GM12801 (cell line): ENCODE measurements around the gene TBC1D10A.

Experiments used
- CTCF ChIP-seq: IDR thresholded peaks from one replicate; pipeline ENCODE4 v1.5.1; 2011; ENCODE audit warnings: control low read depth; ENCODE audit not compliant: insufficient read length; ENCODE audit errors: extremely low read depth

The TBC1D10A gene

GRCh38 chr22:30324014-30324730, 2.6 kb downstream of the TBC1D10A start:
- TF ChIP-seq CTCF = no peak

GRCh38 chr22:30323246-30323645, 3.5 kb downstream of the TBC1D10A start:
- TF ChIP-seq CTCF = no peak

- no peak for TF ChIP-seq CTCF
Observed at GRCh38 chr22:30321461-30321860, 5.3 kb downstream of the TBC1D10A start.

- no peak for TF ChIP-seq CTCF
Observed at GRCh38 chr22:30320021-30320556, 6.7 kb downstream of the TBC1D10A start.

GRCh38 chr22:30318799-30319419, 7.8 kb downstream of the TBC1D10A start:
- no peak for TF ChIP-seq CTCF

- no peak for TF ChIP-seq CTCF
Observed at GRCh38 chr22:30317778-30318177, 9.0 kb downstream of the TBC1D10A start.

GRCh38 chr22:30315962-30316576, 10.7 kb downstream of the TBC1D10A start:
- TF ChIP-seq CTCF = no peak
